HepG2 (cell line): Measurements from ENCODE around the gene C5. TPM values are rescaled to one million over a fixed set of nuclear protein-coding genes. Genes with fewer than 3 reads are reported as not detected.

Experiments
- ATAC-seq: fragments of 200-7000 bp; cut with Tn5 transposase; 3 replicates; pipeline ENCODE4 v1.9.1; 2020; ENCODE audit warnings: mild to moderate bottlenecking, moderate library complexity
- BruUV-seq: library from RNA; stranded (reverse); fragments of 400-500 nt; replicated peaks from 2 replicates; lab custom pipeline; 2021; lab: Mats Ljungman, UMichigan
- CTCF ChIA-PET: fragments of 300-600 bp; formaldehyde crosslinking; extraction: SDS; loops from one replicate; lab custom pipeline; 2021; ENCODE audit warnings: low total read pairs, inconsistent platforms, low intra/inter-chr PET ratio; lab: Yijun Ruan, JAX
- POLR2A ChIA-PET: fragments of 350-600 bp; sonication (Branson Sonifier 250); formaldehyde crosslinking; loops from one replicate; lab custom pipeline; 2020; ENCODE audit warnings: antibody characterized with exemption, inconsistent platforms; lab: Yijun Ruan, JAX
- DNase-seq: peaks from one replicate; pipeline ENCODE4 v3.0.0-alpha.2; 2015; ENCODE audit warnings: low spot score
- FAIRE-seq: peaks from 3 replicates; lab custom pipeline; 2011; peaks lifted over from hg19 to GRCh38; lab: Jason Lieb, UNC
- H2AFZ ChIP-seq: one replicate; pipeline ENCODE4 v1.6.1; 2011; ENCODE audit warnings: low read length, inconsistent platforms
- H3K27ac ChIP-seq: fragments of 300-600 bp; 3 replicates; pipeline ENCODE4 v1.8.0; 2011; ENCODE audit warnings: mixed run types, mild to moderate bottlenecking, mixed read lengths, low read length, inconsistent platforms; ENCODE audit not compliant: insufficient read depth; ENCODE audit errors: extremely low read length
- H3K27me3 ChIP-seq, 2 experiments: fragments of 200-600 bp in 1 of 2; 2 replicates in 1 of 2; 3 replicates in 1 of 2; pipeline versions ENCODE4 v1.6.0 to v1.8.0; 2011; ENCODE audit warnings: low read length in 2 of 2, mild to moderate bottlenecking in 2 of 2, moderate library complexity in 2 of 2, inconsistent platforms in 1 of 2; ENCODE audit not compliant: insufficient read depth in 2 of 2, control insufficient read depth in 1 of 2
- H3K36me3 ChIP-seq, 2 experiments: fragments of 200-600 bp in 1 of 2; replicated peaks in 1 of 2; 2 replicates in 1 of 2; 3 replicates in 1 of 2; pipeline versions ENCODE4 v1.5.1 to v1.8.0; 2011; ENCODE audit warnings: low read length in 2 of 2, inconsistent platforms in 1 of 2; ENCODE audit not compliant: insufficient read depth in 2 of 2, control insufficient read depth in 1 of 2
- H3K4me1 ChIP-seq: 2 replicates; pipeline ENCODE4 v1.5.1; 2012; ENCODE audit warnings: low read length, inconsistent platforms; ENCODE audit not compliant: insufficient read depth
- H3K4me2 ChIP-seq: 2 replicates; pipeline ENCODE4 v1.6.0; 2011; ENCODE audit warnings: low read depth, low read length, inconsistent platforms
- H3K4me3 ChIP-seq, 3 experiments: fragments of 200-600 bp in 1 of 3; sonication (generic), shearing (Covaris generic) in 1 of 3; replicated peaks in 1 of 3; 2 replicates each; pipeline ENCODE4 v1.5.1; 2011 to 2016; ENCODE audit warnings: low read length in 3 of 3, inconsistent platforms in 2 of 3, low read depth in 2 of 3, mild to moderate bottlenecking in 2 of 3, control low read depth in 1 of 3, mixed read lengths in 1 of 3; ENCODE audit not compliant: insufficient read depth in 1 of 3
- H3K79me2 ChIP-seq: one replicate; pipeline ENCODE4 v1.6.1; 2011; ENCODE audit warnings: low read length, inconsistent platforms; ENCODE audit not compliant: insufficient read depth
- H3K9ac ChIP-seq: 2 replicates; pipeline ENCODE4 v1.6.0; 2011; ENCODE audit warnings: mild to moderate bottlenecking, low read depth, low read length, inconsistent platforms; ENCODE audit not compliant: insufficient read depth
- H3K9me3 ChIP-seq: 2 replicates; pipeline ENCODE4 v1.5.1; 2012; ENCODE audit warnings: mild to moderate bottlenecking, low read length
- H4K20me1 ChIP-seq: 2 replicates; pipeline ENCODE4 v1.6.0; 2011; ENCODE audit warnings: inconsistent platforms, mild to moderate bottlenecking, low read length, moderate library complexity; ENCODE audit not compliant: insufficient read depth
- ARID2 ChIP-seq: sonication (generic); formaldehyde crosslinking; IDR thresholded peaks from 2 replicates; pipeline ENCODE4 v1.8.1; 2022; ENCODE audit warnings: mild to moderate bottlenecking, missing genetic modification reagents, borderline replicate concordance
- EP300 ChIP-seq, 3 experiments: sonication (generic) in 1 of 3; formaldehyde crosslinking in 1 of 3; IDR thresholded peaks; 2 replicates each; pipeline versions ENCODE4 v1.5.1 to v1.6.1; 2011 to 2020; ENCODE audit warnings: low read depth in 2 of 3, low read length in 2 of 3, borderline replicate concordance in 1 of 3, improper control_type of control experiment in 1 of 3, mild to moderate bottlenecking in 1 of 3, missing genetic modification reagents in 1 of 3, moderate library complexity in 1 of 3
- GLI4 ChIP-seq: sonication (generic); formaldehyde crosslinking; IDR thresholded peaks from 2 replicates; pipeline ENCODE4 v1.5.1; 2020; ENCODE audit warnings: missing genetic modification reagents, mild to moderate bottlenecking, moderate library complexity, borderline replicate concordance
- KMT2B ChIP-seq: IDR thresholded peaks from 2 replicates; pipeline ENCODE4 v1.6.1; 2016; ENCODE audit warnings: missing genetic modification reagents, missing compliant biosample characterization
- MLXIP ChIP-seq: sonication (generic); formaldehyde crosslinking; IDR thresholded peaks from 2 replicates; pipeline ENCODE4 v1.9.0; 2021; ENCODE audit warnings: missing genetic modification reagents, borderline replicate concordance
- WGBS: methylation state at CpG from one replicate; pipeline ENCODE4 v1.1.6; 2017; ENCODE audit warnings: low lambda C conversion rate; 5-methylcytosine and 5-hydroxymethylcytosine counted together
- in situ Hi-C: cut with HindIII; loops from 2 replicates; pipeline ENCODE4 v1.10.0; 2017; ENCODE audit warnings: low pct_unique_long_range_greater_than_20kb; ENCODE audit not compliant: extremely low pct_ligation_motif_present
- intact Hi-C: fragments of 100-400 bp; cut with micrococcal nuclease; formaldehyde crosslinking; loops from one replicate; pipeline ENCODE4 v1.10.0; 2022; ENCODE audit not compliant: unreplicated experiment
- polyA plus RNA-seq, 8 experiments: library from polyadenylated mRNA; depleted of rRNA in 3 of 8; stranded (reverse) in 7 of 8; unstranded in 1 of 8; fragments of >200 nt; fragmentation: Illumina TruSeq in 4 of 8; extraction: Trizol in 4 of 8; gene quantifications; 2 replicates each; pipeline versions ENCODE4 v1.2.1 to v1.2.3, GENCODE V29; 2011 to 2016; ENCODE audit warnings: low read depth in 4 of 8, missing spikeins in 1 of 8, mixed read lengths in 1 of 8; ENCODE audit not compliant: insufficient read depth in 1 of 8
- total RNA-seq, 5 experiments: library from RNA; depleted of rRNA; stranded (reverse); fragments of >200 nt; fragmentation: Illumina TruSeq; extraction: Trizol; gene quantifications; 2 replicates each; pipeline ENCODE4 v1.2.3, GENCODE V29; 2016; ENCODE audit warnings: low read depth in 1 of 5

The C5 gene
- total and polyA plus RNA-seq, 2 of the 13 experiments (the other 11 are each of a cell fraction or from before 2014, with no cell fraction given): 57.6 to 192 TPM

- Histone ChIP-seq H3K9me3 (no peaks in the 10 kb centered on the region), H3K27me3 (no peaks in the 10 kb centered on the region), H3K4me1 (peaks cover 20% of the 10 kb centered on the region), H3K4me2 (no peak overlapping the region), H3K36me3 (peaks cover 11 to 27% of the 10 kb centered on the region in 2 experiments), H3K4me3 (no peak overlapping the region), H3K9ac (no peak overlapping the region), H2AFZ (no peak overlapping the region), H3K79me2 (no peaks in the 10 kb centered on the region), H3K27ac (peak overlapping the region; percentile 35), H4K20me1 (no peaks in the 10 kb centered on the region)
- in situ Hi-C loops (no loop called here), intact Hi-C loops (no loop called here)
- no TSS peak for BruUV-seq
- FAIRE-seq: no peak
- TF ChIP-seq GLI4 (CRISPR knock-in tag): no peak
- TF ChIP-seq EP300 (IDR thresholded peaks at IDR 0.05; ENCODE audit: low read depth in 2 of 2, low read length in 2 of 2): 0 out of 4 replicates have a peak, but pooled peaks of 1 of the 2 experiments have one; percentile 3
- no peak for TF ChIP-seq EP300 (CRISPR knock-in tag; IDR thresholded peaks at IDR 0.05; ENCODE audit: borderline replicate concordance)
- no peak for TF ChIP-seq MLXIP
- TF ChIP-seq ARID2 (CRISPR knock-in tag): no peak
- TF ChIP-seq KMT2B (CRISPR knock-in tag): no peak
- DNase-seq: no peak
- peak; percentile 31; the same call in 1 of the 3 replicates for ATAC-seq
- POLR2A ChIA-PET: no interaction called here
- CTCF ChIA-PET: no interaction called here
- WGBS: 77% methylated on average over 3 of the region's 3 CpGs
These were observed 66.7 kb downstream of the C5 start for GRCh38 chr9:120983259-120983837.
